C4-2B (cell line): ENCODE data around the gene TNFSF13.

Experiments used
- ZFX ChIP-seq: fragments of 450-650 bp; IDR thresholded peaks from 2 replicates; pipeline ENCODE4 v1.6.1; 2017
- TF ChIP-seq, protein P1 (sequence below): fragments of 450-650 bp; conservative IDR thresholded peaks from 2 replicates; pipeline ENCODE4 v1.5.1; 2017; ENCODE audit warnings: mild to moderate bottlenecking

- TF ChIP-seq, protein P1, sequence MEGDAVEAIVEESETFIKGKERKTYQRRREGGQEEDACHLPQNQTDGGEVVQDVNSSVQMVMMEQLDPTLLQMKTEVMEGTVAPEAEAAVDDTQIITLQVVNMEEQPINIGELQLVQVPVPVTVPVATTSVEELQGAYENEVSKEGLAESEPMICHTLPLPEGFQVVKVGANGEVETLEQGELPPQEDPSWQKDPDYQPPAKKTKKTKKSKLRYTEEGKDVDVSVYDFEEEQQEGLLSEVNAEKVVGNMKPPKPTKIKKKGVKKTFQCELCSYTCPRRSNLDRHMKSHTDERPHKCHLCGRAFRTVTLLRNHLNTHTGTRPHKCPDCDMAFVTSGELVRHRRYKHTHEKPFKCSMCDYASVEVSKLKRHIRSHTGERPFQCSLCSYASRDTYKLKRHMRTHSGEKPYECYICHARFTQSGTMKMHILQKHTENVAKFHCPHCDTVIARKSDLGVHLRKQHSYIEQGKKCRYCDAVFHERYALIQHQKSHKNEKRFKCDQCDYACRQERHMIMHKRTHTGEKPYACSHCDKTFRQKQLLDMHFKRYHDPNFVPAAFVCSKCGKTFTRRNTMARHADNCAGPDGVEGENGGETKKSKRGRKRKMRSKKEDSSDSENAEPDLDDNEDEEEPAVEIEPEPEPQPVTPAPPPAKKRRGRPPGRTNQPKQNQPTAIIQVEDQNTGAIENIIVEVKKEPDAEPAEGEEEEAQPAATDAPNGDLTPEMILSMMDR = no peak
- no peak for TF ChIP-seq ZFX
Measured at GRCh38 chr17:7560172-7561027, 1.9 kb downstream of the TNFSF13 start.
